Small intestine (tissue), 7 donors: Measurements from ENCODE around the gene PRKCE. TPM values are rescaled to one million over a fixed set of nuclear protein-coding genes. Genes with fewer than 3 reads are reported as not detected.

Experiments
- DNase-seq, 2 donors: peaks; one replicate each; pipeline versions ENCODE4 v3.0.0 to v3.0.0-alpha.2; 2013
- FAIRE-seq: peaks from 2 replicates; lab custom pipeline; 2012; peaks lifted over from hg19 to GRCh38; lab: Jason Lieb, UNC
- H3K27ac ChIP-seq, 3 donors: one replicate each; pipeline ENCODE4 v1.5.1; 2013; ENCODE audit warnings: low read length in 2 of 3, mild to moderate bottlenecking in 2 of 3, control low read depth in 1 of 3, inconsistent platforms in 1 of 3, low read depth in 1 of 3, moderate library complexity in 1 of 3
- H3K27me3 ChIP-seq, 3 donors: one replicate each; pipeline ENCODE4 v1.6.1; 2013; ENCODE audit warnings: low read length in 3 of 3, inconsistent platforms in 1 of 3; ENCODE audit not compliant: control insufficient read depth in 3 of 3, insufficient read depth in 3 of 3
- H3K36me3 ChIP-seq, 3 donors: one replicate each; pipeline ENCODE4 v1.6.1; 2013; ENCODE audit warnings: low read length in 3 of 3, inconsistent platforms in 1 of 3, low read depth in 1 of 3, mild to moderate bottlenecking in 1 of 3, moderate library complexity in 1 of 3; ENCODE audit not compliant: control insufficient read depth in 3 of 3, insufficient read depth in 2 of 3
- H3K4me1 ChIP-seq, 3 donors: one replicate each; pipeline ENCODE4 v1.6.1; 2013; ENCODE audit warnings: low read length in 2 of 3, inconsistent platforms in 1 of 3, low read depth in 1 of 3, mild to moderate bottlenecking in 1 of 3, moderate library complexity in 1 of 3; ENCODE audit not compliant: control insufficient read depth in 3 of 3, insufficient read depth in 2 of 3
- H3K4me3 ChIP-seq, 3 donors: one replicate each; pipeline ENCODE4 v1.5.1; 2013; ENCODE audit warnings: low read length in 3 of 3, control low read depth in 1 of 3, inconsistent platforms in 1 of 3, low read depth in 1 of 3, mild to moderate bottlenecking in 1 of 3, moderate library complexity in 1 of 3
- H3K9me3 ChIP-seq, 2 donors: one replicate each; pipeline ENCODE4 v1.6.1; 2013; ENCODE audit warnings: low read depth in 1 of 2, low read length in 1 of 2; ENCODE audit not compliant: control insufficient read depth in 2 of 2, insufficient read depth in 1 of 2
- WGBS, 3 donors: extraction: QIAGEN DNeasy Blood & Tissue Kit; methylation state at CpG; one replicate each; pipeline ENCODE4 v1.1.7; 2013; 5-methylcytosine and 5-hydroxymethylcytosine counted together
- polyA plus RNA-seq, 4 donors: library from polyadenylated mRNA; stranded (reverse) in 3 of 4; unstranded in 1 of 4; fragments of 200-250 nt in 3 of 4; fragments of 120-200 nt in 1 of 4; gene quantifications; one replicate each; pipeline versions ENCODE4 v1.2.1 to v1.2.3, GENCODE V29; 2013
- donor health status: healthy with polysubstance abuse.
- donor health status: control.
- donor health status: control.
- donor health status: Bipolar disorder and iron deficiency.
- donor health status: healthy.

PRKCE gene
- polyA plus RNA-seq, 4 donors = 2.2 to 7.1 (median 5.4) TPM

DNA sequence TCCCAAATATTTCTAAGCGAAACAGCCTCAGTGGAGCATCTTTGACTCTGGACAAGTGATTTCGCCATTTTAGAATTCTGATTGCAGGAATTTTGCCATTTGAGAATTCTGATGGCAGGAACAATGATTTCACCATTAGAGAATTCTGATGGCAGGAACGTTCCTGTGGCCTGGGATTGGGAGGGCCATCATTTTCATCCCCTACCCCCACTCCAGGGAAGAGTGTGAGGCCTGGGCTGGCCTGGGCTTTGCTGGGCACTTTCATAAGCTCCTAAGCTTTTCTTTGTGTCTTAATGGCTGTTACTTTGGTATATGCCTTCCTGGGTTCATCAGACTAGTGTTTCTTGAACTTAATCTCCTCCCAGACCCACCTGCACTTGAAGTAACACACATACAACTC lies 516.4 kb downstream of the PRKCE start:
- no peaks in the 10 kb centered on the region for H3K9me3 ChIP-seq
- H3K4me3 ChIP-seq = no peak overlapping the region
- 86 to 92% (median 88%) methylated on average over 3 of the region's 3 CpGs for WGBS, 3 donors
- H3K4me1 ChIP-seq = peaks cover 0 to 19% (median 3%) of the 10 kb centered on the region in 3 donors
- DNase-seq = no peak
- FAIRE-seq = no peak
- no peaks in the 10 kb centered on the region for H3K27me3 ChIP-seq
- peaks cover 0 to 22% (median 0%) of the 10 kb centered on the region in 3 donors for H3K36me3 ChIP-seq
- no peak overlapping the region for H3K27ac ChIP-seq

DNA sequence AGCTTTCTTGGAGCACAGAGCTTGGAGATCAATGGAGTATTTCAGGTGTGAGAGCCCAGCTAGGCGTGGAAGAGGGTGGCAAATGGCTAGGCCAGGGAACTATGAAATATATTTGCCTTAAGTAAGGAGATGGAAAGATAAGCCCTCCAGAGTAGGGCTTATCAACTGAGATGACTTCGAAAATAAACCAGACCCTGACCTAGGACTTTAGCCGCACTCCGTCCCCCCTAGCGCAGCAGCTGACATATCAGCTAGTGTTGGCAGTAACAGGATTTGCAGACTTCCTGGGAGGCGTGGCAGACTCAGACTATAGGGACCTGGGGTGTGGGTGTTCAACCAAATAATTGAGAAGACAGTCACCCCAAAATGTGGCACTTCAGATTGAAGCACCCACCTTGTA lies 518.0 kb downstream of the PRKCE start:
- no peak overlapping the region for H3K27ac ChIP-seq
- H3K27me3 ChIP-seq = no peaks in the 10 kb centered on the region
- H3K4me3 ChIP-seq = no peak overlapping the region
- FAIRE-seq (no peak), DNase-seq (no peak)
- peaks cover 0 to 11% (median 2%) of the 10 kb centered on the region in 3 donors for H3K4me1 ChIP-seq
- WGBS, 3 donors = 82 to 85% (median 83%) methylated on average over 6 of the region's 6 CpGs
- no peaks in the 10 kb centered on the region for H3K9me3 ChIP-seq
- peaks cover 0 to 20% (median 0%) of the 10 kb centered on the region in 3 donors for H3K36me3 ChIP-seq

DNA sequence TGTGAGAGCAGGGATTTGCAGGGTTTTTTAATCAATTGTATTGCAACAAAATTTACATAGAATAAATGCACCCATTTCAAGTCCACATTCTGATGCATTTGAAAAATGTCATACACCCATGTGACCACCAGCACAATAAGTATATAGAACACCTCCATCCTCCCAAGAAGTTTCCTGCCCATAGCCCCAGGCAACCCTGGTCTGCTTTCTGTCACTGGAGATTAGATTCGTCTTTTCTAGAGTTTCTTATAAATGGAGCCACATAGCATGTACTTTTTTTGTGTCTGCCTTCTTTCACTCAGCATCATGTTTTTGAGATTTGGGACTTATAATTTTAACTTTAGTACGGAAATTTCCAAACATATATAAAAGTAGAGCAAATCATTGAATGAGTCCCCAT lies 518.6 kb downstream of the PRKCE start:
- 44 to 66% (median 50%) methylated on average over 2 of the region's 2 CpGs for WGBS, 3 donors
- H3K27ac ChIP-seq = no peak overlapping the region
- no peaks in the 10 kb centered on the region for H3K27me3 ChIP-seq
- DNase-seq (no peak), FAIRE-seq (no peak)
- H3K4me3 ChIP-seq = no peak overlapping the region
- H3K4me1 ChIP-seq = peaks cover 0 to 5% (median 5%) of the 10 kb centered on the region in 3 donors
- H3K9me3 ChIP-seq = no peaks in the 10 kb centered on the region
- peaks cover 0 to 20% (median 0%) of the 10 kb centered on the region in 3 donors for H3K36me3 ChIP-seq

DNA sequence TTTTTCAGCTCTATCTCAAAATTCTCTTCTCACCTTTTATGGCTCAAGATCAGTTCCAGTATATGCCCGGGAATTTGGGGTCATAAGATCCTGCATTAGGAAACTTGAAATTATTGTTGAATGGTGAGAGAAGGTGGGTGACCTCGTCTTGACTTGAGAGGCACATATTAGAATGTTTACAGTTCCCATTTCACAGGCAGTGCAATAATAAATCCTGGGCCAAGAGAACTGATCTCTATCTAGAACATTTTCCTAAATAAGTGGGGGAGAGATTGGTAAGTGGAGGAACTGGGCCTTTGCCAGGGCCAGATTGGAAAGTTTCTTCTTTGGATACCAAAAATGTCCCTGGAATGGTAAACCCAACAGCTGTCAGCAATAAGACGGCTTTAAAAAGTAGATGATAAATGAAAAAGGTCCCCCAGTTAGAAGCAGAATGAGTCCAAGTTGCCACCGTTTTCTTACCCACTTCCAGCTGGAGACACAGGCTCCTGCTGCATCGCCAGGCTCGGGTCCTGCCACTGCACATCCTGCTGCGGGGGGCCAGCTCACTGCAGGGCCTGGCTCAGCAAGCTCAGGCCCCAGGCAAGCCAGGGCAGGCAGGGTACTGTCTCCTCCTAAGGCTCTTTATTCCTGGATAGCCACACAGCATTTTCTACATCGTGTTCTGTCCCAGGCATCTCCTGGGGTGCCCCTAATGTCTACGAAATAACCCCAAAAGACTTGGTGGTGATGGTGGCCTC lies 519.3 kb downstream of the PRKCE start:
- Histone ChIP-seq H3K9me3 (no peaks in the 10 kb centered on the region), H3K4me3 (no peak overlapping the region), H3K36me3 (peaks cover 0 to 16% (median 0%) of the 10 kb centered on the region in 3 donors), H3K4me1 (peaks cover under 1 to 6% (median 5%) of the 10 kb centered on the region in 3 donors), H3K27ac (no peak overlapping the region), H3K27me3 (no peaks in the 10 kb centered on the region)
- FAIRE-seq = no peak
- 79 to 88% (median 81%) methylated on average over 9 of the region's 9 CpGs for WGBS, 3 donors
- DNase-seq = no peak

DNA sequence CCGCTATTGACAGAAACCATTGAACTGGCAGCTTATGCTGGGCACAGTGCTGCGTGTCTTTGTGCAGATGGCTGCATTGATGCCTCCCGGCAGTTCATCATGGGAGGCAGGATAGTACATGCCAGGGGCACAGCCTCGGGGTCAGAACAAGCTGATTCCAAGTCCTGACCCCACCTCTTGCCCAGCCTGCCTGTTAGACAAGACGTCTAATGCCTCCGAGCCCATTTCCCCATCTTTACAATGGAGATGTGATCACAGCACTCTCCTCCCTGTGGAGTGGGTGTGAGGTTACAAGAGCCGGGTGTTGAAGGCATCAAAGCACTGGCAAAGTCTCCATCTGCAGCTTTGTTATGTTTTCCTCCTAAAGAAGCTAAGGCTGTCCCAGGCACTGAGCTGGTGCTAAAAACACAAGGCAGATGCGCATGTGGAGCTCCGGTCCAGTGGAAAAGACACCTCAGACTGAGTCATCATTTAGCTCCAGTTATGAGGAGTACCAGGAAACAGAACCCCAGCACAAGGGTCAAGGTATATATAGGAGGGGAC lies 520.0 kb downstream of the PRKCE start:
- H3K36me3 ChIP-seq = peaks cover 0 to 9% (median 0%) of the 10 kb centered on the region in 3 donors
- H3K27ac ChIP-seq = no peak overlapping the region
- H3K4me1 ChIP-seq = peaks cover 4 to 10% (median 5%) of the 10 kb centered on the region in 3 donors
- WGBS, 3 donors = 86 to 89% (median 88%) methylated on average over 9 of the region's 9 CpGs
- H3K4me3 ChIP-seq = no peak overlapping the region
- H3K27me3 ChIP-seq = no peaks in the 10 kb centered on the region
- DNase-seq = no peak
- no peak for FAIRE-seq
- H3K9me3 ChIP-seq = no peaks in the 10 kb centered on the region

DNA sequence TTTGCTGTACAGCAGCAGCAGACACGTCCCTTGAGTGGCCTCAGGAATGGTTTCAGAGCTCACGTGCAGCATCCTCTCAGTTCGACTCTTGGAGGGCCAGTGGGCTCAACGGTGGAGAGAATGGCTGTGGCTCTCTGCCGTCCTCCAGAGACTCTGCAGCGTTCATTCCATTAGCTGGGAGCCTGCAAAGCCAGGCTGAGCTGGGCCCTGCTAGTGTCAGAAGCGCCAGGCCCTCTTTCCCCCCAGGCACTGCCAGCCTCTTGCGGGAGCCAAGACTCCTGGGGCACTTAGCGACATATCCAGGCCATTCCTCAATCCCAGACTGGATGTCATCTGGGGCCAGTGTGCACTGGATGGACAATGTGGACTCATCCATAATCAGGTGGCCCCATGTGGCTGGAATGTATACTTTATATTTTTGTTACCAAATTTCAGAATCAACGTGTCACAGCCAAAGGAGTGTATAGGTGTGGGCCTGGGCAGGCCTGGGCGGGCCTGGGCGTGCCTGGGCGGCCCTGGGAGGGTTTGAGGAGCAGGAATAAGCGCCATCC lies 520.6 kb downstream of the PRKCE start:
- no peaks in the 10 kb centered on the region for H3K9me3 ChIP-seq
- H3K36me3 ChIP-seq = peaks cover 0 to 7% (median 0%) of the 10 kb centered on the region in 3 donors
- FAIRE-seq (no peak), DNase-seq (no peak)
- no peak overlapping the region for H3K4me3 ChIP-seq
- no peak overlapping the region for H3K27ac ChIP-seq
- H3K27me3 ChIP-seq = no peaks in the 10 kb centered on the region
- peaks cover 4 to 10% (median 5%) of the 10 kb centered on the region in 3 donors for H3K4me1 ChIP-seq
- 84 to 92% (median 92%) methylated on average over 13 to 14 of the region's 14 CpGs for WGBS, 3 donors

DNA sequence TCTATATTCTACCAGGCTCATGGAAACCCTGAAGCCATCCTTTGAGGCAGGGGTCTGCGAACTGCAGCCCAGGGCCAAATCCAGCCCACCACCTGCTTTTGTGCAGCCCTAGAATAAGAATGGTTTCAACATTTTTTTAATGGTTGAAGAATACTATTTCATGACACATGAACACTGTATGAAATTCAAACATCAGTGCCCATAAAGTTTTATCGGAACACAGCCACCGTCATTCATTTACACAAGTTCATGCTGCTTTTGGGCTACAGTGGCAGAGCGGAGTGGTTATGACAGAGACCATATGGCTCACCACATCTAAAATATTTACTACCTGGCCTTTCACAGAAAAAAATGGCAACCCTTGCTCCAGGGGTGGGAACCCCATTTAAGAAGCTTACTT lies 521.6 kb downstream of the PRKCE start:
- no peak for DNase-seq
- no peaks in the 10 kb centered on the region for H3K9me3 ChIP-seq
- H3K4me1 ChIP-seq = peaks cover 4 to 10% (median 5%) of the 10 kb centered on the region in 3 donors
- H3K36me3 ChIP-seq = peaks cover 0 to 4% (median 0%) of the 10 kb centered on the region in 3 donors
- H3K27me3 ChIP-seq = no peaks in the 10 kb centered on the region
- H3K27ac ChIP-seq = no peak overlapping the region
- H3K4me3 ChIP-seq = no peak overlapping the region
- FAIRE-seq = no peak
- 93 to 100% (median 97%) methylated on average over 4 of the region's 4 CpGs for WGBS, 3 donors

DNA sequence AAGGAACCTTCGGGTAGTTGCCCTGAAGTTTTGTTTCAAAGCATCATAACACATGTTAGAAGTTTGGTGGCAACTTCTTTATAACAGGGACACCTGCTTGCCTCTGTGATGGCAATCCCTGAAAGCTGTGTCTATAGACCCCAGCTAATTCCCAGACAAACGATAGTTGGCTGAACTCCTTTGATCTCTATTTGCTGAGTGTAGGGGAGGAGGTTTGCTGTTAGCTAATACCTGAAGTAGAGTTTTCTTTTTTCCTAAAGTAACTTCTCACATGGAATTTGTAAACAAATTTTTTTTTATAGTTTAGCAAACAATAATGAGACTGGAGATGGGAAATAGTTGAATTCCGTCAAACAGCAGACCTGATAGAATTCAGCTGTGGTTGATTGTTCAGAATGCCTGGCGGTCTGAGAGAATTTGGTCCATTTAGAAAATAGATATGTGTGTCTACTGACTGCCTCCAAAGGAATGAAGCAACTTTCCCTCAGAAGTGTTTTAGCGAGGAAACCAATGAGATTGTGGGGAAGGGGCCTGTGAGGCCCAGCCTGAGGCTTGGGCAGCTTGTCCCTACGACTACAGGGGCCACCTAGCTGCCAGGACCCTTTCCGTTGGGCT lies 522.3 kb downstream of the PRKCE start:
- Histone ChIP-seq H3K36me3 (peaks cover 0 to 2% (median 0%) of the 10 kb centered on the region in 3 donors), H3K4me3 (no peak overlapping the region), H3K27me3 (no peaks in the 10 kb centered on the region), H3K4me1 (peaks cover 4 to 10% (median 5%) of the 10 kb centered on the region in 3 donors), H3K9me3 (no peaks in the 10 kb centered on the region), H3K27ac (no peak overlapping the region)
- WGBS, 3 donors = 81 to 88% (median 85%) methylated on average over 7 of the region's 7 CpGs
- DNase-seq (no peak), FAIRE-seq (no peak)
